Measurements from ENCODE around the gene POMGNT1.

DNA sequence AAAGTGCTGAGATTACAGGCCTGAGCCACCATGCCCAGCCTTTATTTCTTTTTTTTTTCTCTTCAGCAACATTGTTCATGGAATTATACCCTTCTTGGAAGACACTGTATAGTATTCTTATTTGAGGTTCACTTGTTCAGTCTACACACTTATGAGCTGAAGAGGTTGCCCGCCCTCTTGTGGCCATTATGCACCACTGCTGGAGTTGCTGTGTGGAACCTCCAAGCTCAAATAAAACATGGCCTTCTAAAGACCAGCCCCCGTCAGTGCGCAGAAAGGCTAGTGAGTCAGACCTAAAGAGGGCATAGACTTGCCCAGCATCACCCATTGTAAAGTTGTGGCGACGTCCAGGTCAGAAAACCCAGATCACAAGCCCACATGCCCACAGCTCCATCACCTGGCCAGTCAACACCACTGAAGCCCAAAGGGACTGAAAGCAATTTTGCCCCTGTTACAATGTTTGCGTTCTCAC, 25.3 kb upstream of the POMGNT1 start:
- TF ChIP-seq, protein P1, sequence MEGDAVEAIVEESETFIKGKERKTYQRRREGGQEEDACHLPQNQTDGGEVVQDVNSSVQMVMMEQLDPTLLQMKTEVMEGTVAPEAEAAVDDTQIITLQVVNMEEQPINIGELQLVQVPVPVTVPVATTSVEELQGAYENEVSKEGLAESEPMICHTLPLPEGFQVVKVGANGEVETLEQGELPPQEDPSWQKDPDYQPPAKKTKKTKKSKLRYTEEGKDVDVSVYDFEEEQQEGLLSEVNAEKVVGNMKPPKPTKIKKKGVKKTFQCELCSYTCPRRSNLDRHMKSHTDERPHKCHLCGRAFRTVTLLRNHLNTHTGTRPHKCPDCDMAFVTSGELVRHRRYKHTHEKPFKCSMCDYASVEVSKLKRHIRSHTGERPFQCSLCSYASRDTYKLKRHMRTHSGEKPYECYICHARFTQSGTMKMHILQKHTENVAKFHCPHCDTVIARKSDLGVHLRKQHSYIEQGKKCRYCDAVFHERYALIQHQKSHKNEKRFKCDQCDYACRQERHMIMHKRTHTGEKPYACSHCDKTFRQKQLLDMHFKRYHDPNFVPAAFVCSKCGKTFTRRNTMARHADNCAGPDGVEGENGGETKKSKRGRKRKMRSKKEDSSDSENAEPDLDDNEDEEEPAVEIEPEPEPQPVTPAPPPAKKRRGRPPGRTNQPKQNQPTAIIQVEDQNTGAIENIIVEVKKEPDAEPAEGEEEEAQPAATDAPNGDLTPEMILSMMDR (IDR thresholded peaks at IDR 0.05), result peak; percentile 87
- TF ChIP-seq NR3C1 (IDR thresholded peaks at IDR 0.05), result no peak
